HG03354 (cell line): ENCODE data around the gene PYDC1.
"Not testable (repeated sequence)": the region's sequence is repeated elsewhere in the genome, so short reads cannot be mapped to it uniquely, and the experiment has no call there.

ENCODE experiments used
- ATAC-seq: cut with Tn5 transposase; IDR thresholded peaks from one replicate; pipeline ENCODE4 v1.9.1; 2021; ENCODE audit warnings: mild to moderate bottlenecking; ENCODE audit not compliant: unreplicated experiment, poor library complexity, severe bottlenecking

The PYDC1 gene

DNA sequence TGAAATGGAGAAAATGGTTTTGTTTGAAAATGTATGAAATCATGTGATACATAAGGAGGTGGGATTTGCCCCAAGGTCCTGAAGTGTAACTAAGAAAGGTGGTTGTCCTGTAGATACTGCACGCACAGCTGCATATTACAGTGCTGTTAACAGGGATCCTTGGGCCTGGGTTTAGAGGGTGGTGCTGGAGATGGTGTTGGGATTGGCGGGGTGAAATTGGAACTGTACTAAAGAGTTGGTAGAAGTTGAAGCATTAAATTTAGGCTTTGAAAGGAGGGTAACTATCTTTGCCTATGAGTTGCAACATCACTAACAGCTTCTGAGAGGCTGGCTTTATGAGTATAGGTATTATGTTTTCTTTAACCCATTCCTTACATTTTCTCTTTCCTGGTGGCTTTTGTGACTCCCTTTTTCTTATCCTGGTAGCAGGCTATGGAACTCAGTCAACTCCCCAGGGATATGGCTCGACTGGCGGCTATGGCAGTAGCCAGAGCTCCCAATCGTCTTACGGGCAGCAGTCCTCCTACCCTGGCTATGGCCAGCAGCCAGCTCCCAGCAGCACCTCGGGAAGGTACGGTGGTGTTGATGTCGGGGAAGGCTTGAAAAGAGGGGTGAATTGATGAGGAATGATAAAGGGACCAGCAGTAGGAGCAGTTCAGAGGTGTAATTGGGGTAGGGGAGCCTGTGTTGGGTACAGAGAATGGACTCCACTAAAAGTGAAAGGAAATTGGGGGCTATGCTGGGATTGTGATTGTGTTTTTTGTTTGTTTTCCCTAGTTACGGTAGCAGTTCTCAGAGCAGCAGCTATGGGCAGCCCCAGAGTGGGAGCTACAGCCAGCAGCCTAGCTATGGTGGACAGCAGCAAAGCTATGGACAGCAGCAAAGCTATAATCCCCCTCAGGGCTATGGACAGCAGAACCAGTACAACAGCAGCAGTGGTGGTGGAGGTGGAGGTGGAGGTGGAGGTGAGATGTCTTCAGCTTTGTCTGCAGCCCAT, 33.2 kb downstream of the PYDC1 start:
- ATAC-seq: no peak

DNA sequence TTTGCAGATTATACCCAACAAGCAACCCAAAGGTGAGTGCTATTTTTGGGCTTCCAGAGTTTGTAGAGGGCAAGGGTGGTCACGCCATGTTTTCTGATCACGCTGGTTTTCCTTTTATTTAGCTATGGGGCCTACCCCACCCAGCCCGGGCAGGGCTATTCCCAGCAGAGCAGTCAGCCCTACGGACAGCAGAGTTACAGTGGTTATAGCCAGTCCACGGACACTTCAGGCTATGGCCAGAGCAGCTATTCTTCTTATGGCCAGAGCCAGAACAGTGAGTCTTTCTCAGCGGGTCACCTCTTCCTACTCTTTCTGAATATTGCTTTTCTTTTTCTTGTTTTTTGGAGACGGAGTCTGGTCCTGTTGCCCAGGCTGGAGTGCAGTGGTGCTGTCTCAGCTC, 34.5 kb downstream of the PYDC1 start:
- no peak for ATAC-seq

DNA sequence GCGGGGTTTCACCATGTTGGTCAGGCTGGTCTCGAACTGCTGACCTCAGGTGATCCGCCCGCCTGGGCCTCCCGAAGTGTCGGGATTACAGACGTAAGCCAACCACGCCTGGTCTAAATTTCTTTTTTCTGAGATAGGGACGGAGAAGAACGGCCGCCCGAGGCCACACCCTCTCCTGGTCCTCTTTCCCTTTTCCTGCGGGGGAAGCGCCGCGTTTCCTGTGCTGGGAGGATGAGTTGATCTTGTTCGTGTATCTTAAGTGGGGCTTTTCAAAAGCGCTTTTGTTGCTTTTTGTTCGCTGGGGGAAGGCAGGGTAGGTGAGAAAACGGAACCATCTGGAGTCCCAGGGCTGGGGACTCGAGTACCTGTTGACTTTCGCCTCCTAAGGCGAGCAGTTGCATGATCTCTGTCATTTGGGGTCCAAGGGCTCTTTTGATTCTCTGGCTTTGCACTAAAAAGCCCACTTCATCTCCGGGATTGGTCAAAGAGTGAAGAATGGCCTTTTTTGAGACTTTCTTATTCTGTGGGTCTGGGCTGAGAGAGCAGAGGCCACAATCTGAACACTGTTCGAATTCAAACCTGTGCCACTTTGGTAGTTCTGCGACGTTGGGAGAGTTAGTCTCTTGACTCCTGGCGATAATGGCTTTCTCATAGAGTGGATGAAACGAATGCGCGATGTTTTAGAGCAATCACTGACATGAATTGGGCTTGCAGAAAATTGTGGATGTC, 35.7 kb downstream of the PYDC1 start:
- no peak for ATAC-seq

DNA sequence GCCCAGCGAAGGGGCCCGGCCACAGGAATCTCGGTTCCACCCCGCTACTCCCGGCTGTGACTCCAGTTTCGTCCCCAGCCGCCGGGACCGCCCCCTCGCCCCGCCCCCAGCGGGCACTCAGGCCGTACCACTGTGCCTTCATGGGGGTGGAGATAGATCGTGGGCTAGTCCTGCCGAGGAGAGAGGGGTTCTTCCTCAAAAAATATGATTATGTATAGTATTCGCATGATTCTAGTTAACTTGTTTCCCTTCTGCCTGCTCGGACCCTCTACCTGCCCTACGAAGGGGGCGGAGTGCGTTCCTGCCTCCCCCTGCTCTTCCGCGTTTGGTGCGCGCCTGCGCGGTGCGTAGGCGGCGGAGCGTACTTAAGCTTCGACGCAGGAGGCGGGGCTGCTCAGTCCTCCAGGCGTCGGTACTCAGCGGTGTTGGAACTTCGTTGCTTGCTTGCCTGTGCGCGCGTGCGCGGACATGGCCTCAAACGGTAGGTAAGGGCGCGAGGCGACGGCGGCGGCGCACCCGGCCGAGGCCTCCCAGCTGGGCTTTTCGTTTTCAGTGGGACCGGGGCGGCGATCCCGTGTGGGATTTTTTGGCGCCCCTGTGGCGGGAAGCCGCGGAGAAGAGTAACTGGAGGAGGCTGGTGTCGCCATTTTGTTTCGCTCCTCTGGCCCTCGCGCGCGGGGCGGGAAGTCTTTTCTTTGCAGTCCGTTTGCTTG, 37.0 kb downstream of the PYDC1 start, which contains the start of gene FUS:
FUS (plus strand) TSS at position 393 of the 713 bp plus-strand sequence; CDS start at position 469, 76 bp downstream.
- ATAC-seq: peak; percentile 60

GRCh38 chr16:31179219-31179746, 37.7 kb downstream of the PYDC1 start:
- ATAC-seq: peak; percentile 0

GRCh38 chr16:31177136-31177535, 39.8 kb downstream of the PYDC1 start:
- no peak for ATAC-seq

- not testable (repeated sequence) for ATAC-seq
These were observed 46.9 kb downstream of the PYDC1 start for GRCh38 chr16:31170048-31170447.

DNA sequence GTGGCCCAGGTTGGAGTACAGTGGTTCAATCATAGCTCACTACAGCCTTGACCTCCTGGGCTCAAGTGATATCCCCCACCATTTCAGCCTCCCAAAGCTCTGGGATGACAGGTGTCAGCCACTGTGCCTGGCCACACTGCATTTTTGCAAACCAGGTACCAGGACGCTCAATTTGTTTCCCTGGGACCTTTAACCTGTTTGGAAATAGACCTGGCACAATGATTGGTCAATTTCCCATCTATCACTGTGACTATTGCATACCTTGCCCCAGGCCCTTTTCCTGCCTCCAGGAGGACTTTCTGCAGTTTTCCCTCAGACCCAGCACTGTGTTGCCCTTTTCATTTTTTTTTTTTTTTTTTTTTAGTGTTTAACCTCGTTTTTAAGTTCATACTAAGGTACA, 48.1 kb downstream of the PYDC1 start:
- ATAC-seq: no peak

GRCh38 chr16:31167315-31167714, 49.6 kb downstream of the PYDC1 start:
- ATAC-seq: no peak
